ENCODE results near the gene TCF15. TPM values are rescaled to one million over a fixed set of nuclear protein-coding genes. Genes with fewer than 3 reads are reported as not detected.
"Not testable (repeated sequence)": the region's sequence is repeated elsewhere in the genome, so short reads cannot be mapped to it uniquely, and the experiment has no call there.

Gene TCF15
- total RNA-seq, 4 donors from 2014 or later = 3.6 to 10.7 (median 4.1) TPM

GRCh38 chr20:582204-582603 is 27.9 kb downstream of the TCF15 start:
- no peaks in the 10 kb centered on the region for H3K36me3 ChIP-seq

GRCh38 chr20:578940-579690 is 31.0 kb downstream of the TCF15 start:
- H3K27ac ChIP-seq; in situ Hi-C loops (cut with MboI; ENCODE audit: low sequenced_read_pairs in 4 of 4); H3K36me3 ChIP-seq; ATAC-seq; H3K9me3 ChIP-seq; H3K27me3 ChIP-seq; DNase-seq; H3K4me1 ChIP-seq; intact Hi-C loops (cut with DNase I; ENCODE audit: low total_unique reads); H3K4me3 ChIP-seq: not testable (repeated sequence)

More at GRCh38 chr20:582204-582603, 27.9 kb downstream of the TCF15 start:
- no peak for TF ChIP-seq CTCF (IDR thresholded peaks at IDR 0.05 in 4 of 5, conservative IDR thresholded peaks at IDR 0.05 in 1 of 5)
- no peak for TF ChIP-seq POLR2A (IDR thresholded peaks at IDR 0.05)
- in situ Hi-C loops (cut with MboI; ENCODE audit: low sequenced_read_pairs in 4 of 4) (no loop called here), intact Hi-C loops (cut with DNase I; ENCODE audit: low total_unique reads) (no loop called here)
- no peak overlapping the region for H3K27ac ChIP-seq
- no peaks in the 10 kb centered on the region for H3K27me3 ChIP-seq
- DNase-seq (no peak), ATAC-seq (no peak)
- H3K4me3 ChIP-seq = no peak overlapping the region
- H3K4me1 ChIP-seq = no peaks in the 10 kb centered on the region
- H3K9me3 ChIP-seq = no peaks in the 10 kb centered on the region

GRCh38 chr20:577167-577791 is 32.8 kb downstream of the TCF15 start:
- Histone ChIP-seq H3K27me3 (no peaks in the 10 kb centered on the region), H3K9me3 (no peaks in the 10 kb centered on the region), H3K4me1 (peaks cover 4 to 9% of the 10 kb centered on the region in 2 donors), H3K27ac (no peak overlapping the region), H3K4me3 (no peak overlapping the region), H3K36me3 (no peaks in the 10 kb centered on the region)
- ATAC-seq = no peak
- TF ChIP-seq CTCF (IDR thresholded peaks at IDR 0.05 in 4 of 5, conservative IDR thresholded peaks at IDR 0.05 in 1 of 5) = no peak
- no peak for TF ChIP-seq POLR2A (IDR thresholded peaks at IDR 0.05)
- in situ Hi-C loops (cut with MboI; ENCODE audit: low sequenced_read_pairs in 4 of 4) (no loop called here), intact Hi-C loops (cut with DNase I; ENCODE audit: low total_unique reads) (no loop called here)
- DNase-seq = no peak

GRCh38 chr20:576156-576555 is 34.0 kb downstream of the TCF15 start:
- in situ Hi-C loops (cut with MboI; ENCODE audit: low sequenced_read_pairs in 4 of 4) (no loop called here), intact Hi-C loops (cut with DNase I; ENCODE audit: low total_unique reads) (no loop called here)
- H3K36me3 ChIP-seq = no peaks in the 10 kb centered on the region
- no peak for TF ChIP-seq POLR2A (IDR thresholded peaks at IDR 0.05)
- no peak for TF ChIP-seq CTCF (IDR thresholded peaks at IDR 0.05 in 4 of 5, conservative IDR thresholded peaks at IDR 0.05 in 1 of 5)
- H3K27me3 ChIP-seq = peaks cover 0 to 10% (median 2%) of the 10 kb centered on the region in 3 donors
- H3K9me3 ChIP-seq = no peaks in the 10 kb centered on the region
- peaks cover 11 to 12% of the 10 kb centered on the region in 2 donors for H3K4me1 ChIP-seq
- ATAC-seq = no peak
- H3K4me3 ChIP-seq = no peak overlapping the region
- H3K27ac ChIP-seq = peak overlapping the region in 2 of 4 donors; percentile 11 to 71
- DNase-seq = no peak

- DNase-seq = no peak
- intact Hi-C loops (cut with DNase I; ENCODE audit: low total_unique reads) = no loop called here
Measured at GRCh38 chr20:575230-575629, 34.9 kb downstream of the TCF15 start.

More at GRCh38 chr20:575230-575629, 34.9 kb downstream of the TCF15 start:
- in situ Hi-C loops (cut with MboI; ENCODE audit: low sequenced_read_pairs in 4 of 4) = no loop called here
- no peak for TF ChIP-seq POLR2A (IDR thresholded peaks at IDR 0.05)
- TF ChIP-seq CTCF (IDR thresholded peaks at IDR 0.05 in 4 of 5, conservative IDR thresholded peaks at IDR 0.05 in 1 of 5) = no peak
- Histone ChIP-seq H3K4me3 (no peak overlapping the region), H3K27me3 (peaks cover 0 to 12% (median 2%) of the 10 kb centered on the region in 3 donors), H3K36me3 (no peaks in the 10 kb centered on the region), H3K27ac (peak overlapping the region; percentile 18 to 75 (median 69)), H3K9me3 (no peaks in the 10 kb centered on the region), H3K4me1 (peaks cover 11 to 12% of the 10 kb centered on the region in 2 donors)
- no peak for ATAC-seq

Measured in gastrocnemius medialis (tissue), 4 donors.